Activated CD8-positive, alpha-beta T cell treated with anti-CD3 and anti-CD28 coated beads for 36 hours (primary cell): ENCODE results near the gene IGSF10. TPM values are rescaled to one million over a fixed set of nuclear protein-coding genes. Genes with fewer than 3 reads are reported as not detected.

Experiments used
- ATAC-seq: fragments of 200-7000 bp; cut with Tn5 transposase; one replicate; pipeline ENCODE4 v1.10.0; 2021; ENCODE audit warnings: mild to moderate bottlenecking, moderate library complexity
- CTCF ChIA-PET: fragments of 350-600 bp; sonication (Branson Sonifier 250); formaldehyde crosslinking; loops from one replicate; lab custom pipeline; 2021; ENCODE audit warnings: antibody characterized with exemption; lab: Charles Lee
- POLR2A ChIA-PET: fragments of 350-600 bp; sonication (Branson Sonifier 250); formaldehyde crosslinking; loops from one replicate; lab custom pipeline; 2021; ENCODE audit warnings: antibody characterized with exemption; lab: Charles Lee
- DNase-seq: peaks from one replicate; pipeline ENCODE4 v3.0.0-alpha.2; 2020
- H3K27ac Mint-ChIP-seq: one replicate; pipeline ENCODE4 v1.8.0; 2021; ENCODE audit warnings: mild to moderate bottlenecking, mixed read lengths
- H3K27me3 Mint-ChIP-seq: one replicate; pipeline ENCODE4 v1.8.0; 2021; ENCODE audit warnings: mixed read lengths
- H3K36me3 Mint-ChIP-seq: one replicate; pipeline ENCODE4 v1.8.0; 2021; ENCODE audit warnings: low read depth, mixed read lengths
- H3K4me1 Mint-ChIP-seq: one replicate; pipeline ENCODE4 v1.8.0; 2021; ENCODE audit warnings: low read depth, mixed read lengths
- H3K4me3 Mint-ChIP-seq: one replicate; pipeline ENCODE4 v1.8.0; 2021; ENCODE audit warnings: mild to moderate bottlenecking, moderate library complexity, mixed read lengths
- H3K9me3 Mint-ChIP-seq: one replicate; pipeline ENCODE4 v1.8.0; 2021; ENCODE audit warnings: mixed read lengths
- intact Hi-C: fragments of 100-400 bp; cut with micrococcal nuclease; formaldehyde crosslinking; loops from one replicate; pipeline ENCODE4 v1.10.0; 2022
- total RNA-seq, 2 experiments: library from RNA; stranded (reverse); gene quantifications; one replicate each; pipeline ENCODE4 v1.2.3, GENCODE V29; 2021
- TF ChIP-seq, protein P1 (sequence below): fragments of 200-600 bp; IDR thresholded peaks from one replicate; pipeline ENCODE4 v1.8.0; 2022; ENCODE audit warnings: antibody characterized with exemption, mild to moderate bottlenecking

IGSF10 gene
- total RNA-seq, 2 experiments from 2014 or later, result not detected

- intact Hi-C loops, result no loop called here
- H3K27me3 Mint-ChIP-seq, result peaks cover 9% of the 10 kb centered on the region
- ChIA-PET POLR2A (no interaction called here), CTCF (no interaction called here)
- H3K4me1 Mint-ChIP-seq, result no peaks in the 10 kb centered on the region
- TF ChIP-seq, protein P1, sequence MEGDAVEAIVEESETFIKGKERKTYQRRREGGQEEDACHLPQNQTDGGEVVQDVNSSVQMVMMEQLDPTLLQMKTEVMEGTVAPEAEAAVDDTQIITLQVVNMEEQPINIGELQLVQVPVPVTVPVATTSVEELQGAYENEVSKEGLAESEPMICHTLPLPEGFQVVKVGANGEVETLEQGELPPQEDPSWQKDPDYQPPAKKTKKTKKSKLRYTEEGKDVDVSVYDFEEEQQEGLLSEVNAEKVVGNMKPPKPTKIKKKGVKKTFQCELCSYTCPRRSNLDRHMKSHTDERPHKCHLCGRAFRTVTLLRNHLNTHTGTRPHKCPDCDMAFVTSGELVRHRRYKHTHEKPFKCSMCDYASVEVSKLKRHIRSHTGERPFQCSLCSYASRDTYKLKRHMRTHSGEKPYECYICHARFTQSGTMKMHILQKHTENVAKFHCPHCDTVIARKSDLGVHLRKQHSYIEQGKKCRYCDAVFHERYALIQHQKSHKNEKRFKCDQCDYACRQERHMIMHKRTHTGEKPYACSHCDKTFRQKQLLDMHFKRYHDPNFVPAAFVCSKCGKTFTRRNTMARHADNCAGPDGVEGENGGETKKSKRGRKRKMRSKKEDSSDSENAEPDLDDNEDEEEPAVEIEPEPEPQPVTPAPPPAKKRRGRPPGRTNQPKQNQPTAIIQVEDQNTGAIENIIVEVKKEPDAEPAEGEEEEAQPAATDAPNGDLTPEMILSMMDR, result no peak
- no peak for ATAC-seq
- H3K9me3 Mint-ChIP-seq, result peaks cover 13% of the 10 kb centered on the region
- no peak overlapping the region for H3K27ac Mint-ChIP-seq
- no peaks in the 10 kb centered on the region for H3K36me3 Mint-ChIP-seq
- no peak overlapping the region for H3K4me3 Mint-ChIP-seq
- no peak for DNase-seq
These were observed 23.2 kb upstream of the IGSF10 start for GRCh38 chr3:151483961-151484520.

DNA sequence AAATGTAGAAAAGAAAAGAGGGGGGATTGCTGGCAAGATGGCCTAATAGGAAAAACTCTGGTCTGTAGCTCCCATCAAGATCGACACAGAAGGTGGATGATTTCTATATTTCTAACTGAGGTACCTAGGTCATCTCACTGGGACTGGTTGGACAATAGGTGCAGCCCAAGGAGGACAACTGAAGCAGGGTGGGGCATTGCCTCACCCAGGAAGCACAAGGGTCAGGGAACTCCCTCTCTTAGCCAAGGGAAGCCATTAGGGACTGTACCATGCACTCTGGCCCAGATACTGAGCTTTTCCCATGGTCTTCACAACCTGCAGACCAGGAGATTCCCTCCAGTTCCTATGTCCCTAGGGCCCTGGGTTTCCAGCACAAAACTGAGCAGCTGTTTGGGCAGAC, 22.6 kb upstream of the IGSF10 start:
- Mint-ChIP-seq H3K27me3 (peaks cover 10% of the 10 kb centered on the region), H3K9me3 (peaks cover 13% of the 10 kb centered on the region), H3K27ac (no peak overlapping the region), H3K4me1 (no peaks in the 10 kb centered on the region), H3K36me3 (no peaks in the 10 kb centered on the region), H3K4me3 (no peak overlapping the region)
- intact Hi-C loops, result no loop called here
- DNase-seq (no peak), ATAC-seq (no peak)
- ChIA-PET CTCF (interaction anchor here (5.3 kb wide), 1 partner anchor 16 kb away, joined by 29 read pairs; no protein-coding TSS in a partner anchor), POLR2A (no interaction called here)
- TF ChIP-seq, protein P1, result no peak

DNA sequence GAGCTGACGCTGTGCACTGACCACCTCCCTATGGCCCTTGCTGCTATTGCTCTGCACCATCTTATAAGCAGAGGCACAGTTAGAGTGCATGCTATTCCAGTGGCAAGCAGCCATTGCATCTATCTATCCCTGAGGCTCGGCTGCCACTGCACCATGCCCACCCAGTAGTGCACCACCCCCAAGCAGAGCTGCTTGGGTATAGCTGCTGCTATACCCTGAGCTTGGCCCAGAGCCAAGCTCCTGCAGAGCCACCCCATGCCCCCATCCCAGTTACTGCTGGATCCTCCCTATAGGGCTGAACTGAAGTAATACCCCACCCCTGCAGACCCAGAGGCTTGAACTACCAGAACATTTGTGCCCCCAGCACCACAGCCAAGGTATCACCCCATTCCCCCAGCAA, 19.6 kb upstream of the IGSF10 start:
- POLR2A ChIA-PET, result interaction anchor here (0.5 kb wide), 1 partner anchor 462 kb away, joined by 3 read pairs; no protein-coding TSS in a partner anchor
- no peak overlapping the region for H3K4me3 Mint-ChIP-seq
- TF ChIP-seq, protein P1, result no peak

DNA sequence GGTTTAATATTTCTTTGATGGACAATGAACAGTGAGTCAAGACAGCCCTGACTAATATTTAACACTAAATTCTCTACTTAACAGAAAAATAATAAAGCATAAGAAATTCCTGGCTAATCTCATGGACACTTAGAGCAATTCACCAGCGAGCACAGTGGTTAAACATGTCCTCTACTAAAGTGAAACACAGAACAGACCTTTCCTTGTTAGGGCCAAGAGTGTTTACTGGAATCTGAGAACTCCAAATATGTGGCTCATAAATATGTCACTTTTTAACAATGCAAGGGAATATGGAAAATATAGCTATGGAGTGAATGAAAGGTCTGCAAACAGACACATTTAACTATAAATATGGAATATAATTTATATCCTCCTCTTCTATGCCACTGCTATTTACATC, 18.6 kb upstream of the IGSF10 start:
- Mint-ChIP-seq H3K27me3 (peaks cover 6% of the 10 kb centered on the region), H3K36me3 (no peaks in the 10 kb centered on the region), H3K27ac (no peak overlapping the region), H3K9me3 (peaks cover 13% of the 10 kb centered on the region), H3K4me3 (no peak overlapping the region), H3K4me1 (no peaks in the 10 kb centered on the region)
- ChIA-PET CTCF (interaction anchor here (5.3 kb wide), 1 partner anchor 12 kb away, joined by 29 read pairs; no protein-coding TSS in a partner anchor), POLR2A (no interaction called here)
- intact Hi-C loops, result no loop called here
- ATAC-seq (no peak), DNase-seq (no peak)
- TF ChIP-seq, protein P1, result no peak

More for the DNA sequence above, 19.6 kb upstream of the IGSF10 start:
- Mint-ChIP-seq H3K27ac (no peak overlapping the region), H3K27me3 (peaks cover 8% of the 10 kb centered on the region), H3K9me3 (peaks cover 13% of the 10 kb centered on the region), H3K36me3 (no peaks in the 10 kb centered on the region), H3K4me1 (no peaks in the 10 kb centered on the region)
- intact Hi-C loops, result no loop called here
- ATAC-seq (no peak), DNase-seq (no peak)
- CTCF ChIA-PET, result interaction anchor here (1.1 to 5.3 kb wide), 2 partner anchors 9 to 13 kb away, joined by 3 to 29 read pairs; no protein-coding TSS in a partner anchor

GRCh38 chr3:151478335-151478697, 17.5 kb upstream of the IGSF10 start:
- H3K27me3 Mint-ChIP-seq, result peaks cover 4% of the 10 kb centered on the region
- no peak for ATAC-seq
- H3K9me3 Mint-ChIP-seq, result peaks cover 13% of the 10 kb centered on the region
- H3K27ac Mint-ChIP-seq, result no peak overlapping the region
- no peaks in the 10 kb centered on the region for H3K4me1 Mint-ChIP-seq
- intact Hi-C loops, result no loop called here
- ChIA-PET CTCF (interaction anchor here (0.6 to 5.3 kb wide), 2 partner anchors 10 to 71 kb away, joined by 3 to 29 read pairs; no protein-coding TSS in a partner anchor), POLR2A (no interaction called here)
- DNase-seq, result no peak
- H3K36me3 Mint-ChIP-seq, result no peaks in the 10 kb centered on the region
- H3K4me3 Mint-ChIP-seq, result no peak overlapping the region
- TF ChIP-seq, protein P1, result no peak
